ENCODE results near the gene USP49. TPM values are rescaled to one million over a fixed set of nuclear protein-coding genes. Genes with fewer than 3 reads are reported as not detected.

The USP49 gene
- total and polyA plus RNA-seq, 2 of the 13 experiments (the other 11 are each of a cell fraction or from before 2014, with no cell fraction given): 2.9 to 4.3 TPM

DNA sequence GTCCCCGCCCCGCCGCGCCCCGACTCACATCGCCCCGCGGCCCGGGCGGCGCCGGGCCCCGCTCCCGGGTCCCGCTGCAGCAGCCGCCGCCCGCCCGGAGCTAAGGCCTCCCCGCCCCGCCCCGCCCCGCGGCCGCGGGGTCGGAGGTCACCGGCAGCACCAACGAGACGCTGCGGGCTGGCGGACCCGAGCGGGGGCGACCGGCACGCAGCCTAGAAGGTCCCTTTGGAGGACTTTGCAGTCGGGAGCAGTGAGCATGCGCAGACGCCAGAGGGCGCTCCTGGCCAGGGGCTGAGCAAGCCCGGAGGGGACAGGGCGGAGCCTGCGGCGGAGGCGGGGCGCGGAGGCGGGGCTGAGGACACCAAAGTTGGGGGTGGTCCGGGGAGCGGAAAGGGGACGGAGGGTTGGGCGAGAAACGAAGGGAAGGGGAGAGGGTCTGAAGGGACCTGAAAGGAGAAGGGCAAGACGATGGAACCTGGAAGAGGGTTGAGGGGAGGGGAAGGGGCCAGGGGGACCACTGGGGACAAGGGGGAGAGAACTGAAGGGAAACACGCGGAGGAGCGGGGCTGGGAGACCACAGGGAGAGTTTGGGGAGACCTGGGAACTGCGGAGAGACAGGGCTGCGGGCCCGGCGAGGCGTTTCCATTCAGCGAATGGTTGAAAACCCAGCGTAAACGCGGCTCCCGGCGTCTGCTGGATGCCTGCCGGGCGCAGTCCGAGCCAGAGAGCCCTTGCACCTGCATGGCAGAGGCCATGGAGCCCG is 115.2 kb downstream of the USP49 start, which contains the start of gene FRS3 (continued):
- TF ChIP-seq, protein P1, sequence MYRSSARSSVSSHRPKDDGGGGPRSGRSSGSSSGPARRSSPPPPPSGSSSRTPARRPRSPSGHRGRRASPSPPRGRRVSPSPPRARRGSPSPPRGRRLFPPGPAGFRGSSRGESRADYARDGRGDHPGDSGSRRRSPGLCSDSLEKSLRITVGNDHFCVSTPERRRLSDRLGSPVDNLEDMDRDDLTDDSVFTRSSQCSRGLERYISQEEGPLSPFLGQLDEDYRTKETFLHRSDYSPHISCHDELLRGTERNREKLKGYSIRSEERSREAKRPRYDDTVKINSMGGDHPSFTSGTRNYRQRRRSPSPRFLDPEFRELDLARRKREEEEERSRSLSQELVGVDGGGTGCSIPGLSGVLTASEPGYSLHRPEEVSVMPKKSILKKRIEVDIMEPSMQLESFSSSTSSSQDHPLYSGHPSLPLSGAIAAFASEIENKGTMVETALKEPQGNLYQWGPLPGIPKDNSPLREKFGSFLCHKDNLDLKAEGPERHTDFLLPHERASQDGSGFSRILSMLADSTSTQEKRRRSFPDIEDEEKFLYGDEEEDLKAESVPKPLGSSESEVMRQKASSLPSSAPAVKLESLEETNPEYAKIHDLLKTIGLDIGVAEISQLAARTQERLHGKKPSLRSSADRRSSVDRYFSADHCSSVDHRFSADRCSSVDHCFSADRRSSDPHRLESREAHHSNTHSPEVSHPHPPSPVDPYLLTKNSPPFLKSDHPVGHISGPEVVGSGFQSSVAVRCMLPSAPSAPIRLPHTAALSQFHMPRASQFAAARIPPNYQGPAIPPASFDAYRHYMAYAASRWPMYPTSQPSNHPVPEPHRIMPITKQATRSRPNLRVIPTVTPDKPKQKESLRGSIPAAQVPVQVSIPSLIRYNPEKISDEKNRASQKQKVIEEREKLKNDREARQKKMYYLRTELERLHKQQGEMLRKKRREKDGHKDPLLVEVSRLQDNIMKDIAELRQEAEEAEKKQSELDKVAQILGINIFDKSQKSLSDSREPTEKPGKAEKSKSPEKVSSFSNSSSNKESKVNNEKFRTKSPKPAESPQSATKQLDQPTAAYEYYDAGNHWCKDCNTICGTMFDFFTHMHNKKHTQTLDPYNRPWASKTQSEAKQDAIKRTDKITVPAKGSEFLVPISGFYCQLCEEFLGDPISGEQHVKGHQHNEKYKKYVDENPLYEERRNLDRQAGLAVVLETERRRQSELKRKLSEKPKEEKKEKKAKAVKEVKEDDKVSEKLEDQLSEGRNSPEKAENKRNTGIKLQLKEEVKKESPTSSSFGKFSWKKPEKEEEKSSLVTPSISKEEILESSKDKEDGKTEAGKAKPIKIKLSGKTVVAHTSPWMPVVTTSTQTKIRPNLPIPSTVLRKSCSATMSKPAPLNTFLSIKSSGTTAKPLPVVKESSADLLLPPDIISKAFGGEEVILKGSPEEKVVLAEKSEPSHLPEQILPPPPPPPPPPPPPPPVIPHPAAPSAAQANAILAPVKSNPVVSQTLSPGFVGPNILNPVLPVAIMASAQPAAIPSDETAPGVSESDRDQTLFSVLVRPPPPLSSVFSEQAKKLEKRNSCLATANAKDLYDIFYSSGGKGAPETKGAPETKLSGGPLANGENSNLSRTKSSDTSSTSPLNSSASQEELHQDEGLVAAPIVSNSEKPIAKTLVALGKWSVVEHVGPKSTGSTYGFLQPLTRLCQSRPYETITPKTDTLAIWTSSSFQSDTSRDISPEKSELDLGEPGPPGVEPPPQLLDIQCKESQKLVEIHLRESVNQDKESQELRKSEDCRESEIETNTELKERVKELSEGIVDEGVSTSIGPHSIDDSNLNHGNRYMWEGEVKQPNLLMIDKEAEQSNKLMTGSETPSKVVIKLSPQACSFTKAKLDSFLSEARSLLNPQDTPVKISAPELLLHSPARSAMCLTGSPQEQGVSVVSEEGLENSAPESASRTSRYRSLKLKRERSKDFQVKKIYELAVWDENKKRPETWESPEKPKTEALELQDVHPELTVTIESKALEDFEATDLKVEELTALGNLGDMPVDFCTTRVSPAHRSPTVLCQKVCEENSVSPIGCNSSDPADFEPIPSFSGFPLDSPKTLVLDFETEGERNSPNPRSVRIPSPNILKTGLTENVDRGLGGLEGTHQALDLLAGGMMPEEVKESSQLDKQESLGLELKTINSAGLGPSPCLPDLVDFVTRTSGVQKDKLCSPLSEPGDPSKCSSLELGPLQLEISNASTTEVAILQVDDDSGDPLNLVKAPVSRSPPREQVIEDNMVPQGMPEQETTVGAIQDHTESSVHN (CRISPR knock-in tag; IDR thresholded peaks at IDR 0.05): peak; percentile 46; the same call in 1 of the 2 replicates
- no peak for TF ChIP-seq MEIS2 (CRISPR knock-in tag; IDR thresholded peaks at IDR 0.05)
- TF ChIP-seq, protein P2, sequence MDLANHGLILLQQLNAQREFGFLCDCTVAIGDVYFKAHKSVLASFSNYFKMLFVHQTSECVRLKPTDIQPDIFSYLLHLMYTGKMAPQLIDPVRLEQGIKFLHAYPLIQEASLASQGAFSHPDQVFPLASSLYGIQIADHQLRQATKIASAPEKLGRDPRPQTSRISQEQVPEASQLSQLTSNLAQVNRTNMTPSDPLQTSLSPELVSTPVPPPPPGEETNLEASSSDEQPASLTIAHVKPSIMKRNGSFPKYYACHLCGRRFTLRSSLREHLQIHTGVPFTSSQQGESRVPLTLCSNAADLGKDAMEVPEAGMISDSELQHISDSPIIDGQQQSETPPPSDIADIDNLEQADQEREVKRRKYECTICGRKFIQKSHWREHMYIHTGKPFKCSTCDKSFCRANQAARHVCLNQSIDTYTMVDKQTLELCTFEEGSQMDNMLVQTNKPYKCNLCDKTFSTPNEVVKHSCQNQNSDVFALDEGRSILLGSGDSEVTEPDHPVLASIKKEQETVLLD (CRISPR knock-in tag; IDR thresholded peaks at IDR 0.05; ENCODE audit: low read depth): peak; percentile 99
- TF ChIP-seq FOSL1 (CRISPR knock-in tag; IDR thresholded peaks at IDR 0.05; ENCODE audit: borderline replicate concordance): no peak
- TF ChIP-seq, protein P3, sequence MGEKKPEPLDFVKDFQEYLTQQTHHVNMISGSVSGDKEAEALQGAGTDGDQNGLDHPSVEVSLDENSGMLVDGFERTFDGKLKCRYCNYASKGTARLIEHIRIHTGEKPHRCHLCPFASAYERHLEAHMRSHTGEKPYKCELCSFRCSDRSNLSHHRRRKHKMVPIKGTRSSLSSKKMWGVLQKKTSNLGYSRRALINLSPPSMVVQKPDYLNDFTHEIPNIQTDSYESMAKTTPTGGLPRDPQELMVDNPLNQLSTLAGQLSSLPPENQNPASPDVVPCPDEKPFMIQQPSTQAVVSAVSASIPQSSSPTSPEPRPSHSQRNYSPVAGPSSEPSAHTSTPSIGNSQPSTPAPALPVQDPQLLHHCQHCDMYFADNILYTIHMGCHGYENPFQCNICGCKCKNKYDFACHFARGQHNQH (CRISPR knock-in tag; IDR thresholded peaks at IDR 0.05): peak; percentile 94
- TF ChIP-seq RBFOX2 (IDR thresholded peaks at IDR 0.05; ENCODE audit: low read depth, low read length): peak; percentile 83
- TF ChIP-seq, protein P4, sequence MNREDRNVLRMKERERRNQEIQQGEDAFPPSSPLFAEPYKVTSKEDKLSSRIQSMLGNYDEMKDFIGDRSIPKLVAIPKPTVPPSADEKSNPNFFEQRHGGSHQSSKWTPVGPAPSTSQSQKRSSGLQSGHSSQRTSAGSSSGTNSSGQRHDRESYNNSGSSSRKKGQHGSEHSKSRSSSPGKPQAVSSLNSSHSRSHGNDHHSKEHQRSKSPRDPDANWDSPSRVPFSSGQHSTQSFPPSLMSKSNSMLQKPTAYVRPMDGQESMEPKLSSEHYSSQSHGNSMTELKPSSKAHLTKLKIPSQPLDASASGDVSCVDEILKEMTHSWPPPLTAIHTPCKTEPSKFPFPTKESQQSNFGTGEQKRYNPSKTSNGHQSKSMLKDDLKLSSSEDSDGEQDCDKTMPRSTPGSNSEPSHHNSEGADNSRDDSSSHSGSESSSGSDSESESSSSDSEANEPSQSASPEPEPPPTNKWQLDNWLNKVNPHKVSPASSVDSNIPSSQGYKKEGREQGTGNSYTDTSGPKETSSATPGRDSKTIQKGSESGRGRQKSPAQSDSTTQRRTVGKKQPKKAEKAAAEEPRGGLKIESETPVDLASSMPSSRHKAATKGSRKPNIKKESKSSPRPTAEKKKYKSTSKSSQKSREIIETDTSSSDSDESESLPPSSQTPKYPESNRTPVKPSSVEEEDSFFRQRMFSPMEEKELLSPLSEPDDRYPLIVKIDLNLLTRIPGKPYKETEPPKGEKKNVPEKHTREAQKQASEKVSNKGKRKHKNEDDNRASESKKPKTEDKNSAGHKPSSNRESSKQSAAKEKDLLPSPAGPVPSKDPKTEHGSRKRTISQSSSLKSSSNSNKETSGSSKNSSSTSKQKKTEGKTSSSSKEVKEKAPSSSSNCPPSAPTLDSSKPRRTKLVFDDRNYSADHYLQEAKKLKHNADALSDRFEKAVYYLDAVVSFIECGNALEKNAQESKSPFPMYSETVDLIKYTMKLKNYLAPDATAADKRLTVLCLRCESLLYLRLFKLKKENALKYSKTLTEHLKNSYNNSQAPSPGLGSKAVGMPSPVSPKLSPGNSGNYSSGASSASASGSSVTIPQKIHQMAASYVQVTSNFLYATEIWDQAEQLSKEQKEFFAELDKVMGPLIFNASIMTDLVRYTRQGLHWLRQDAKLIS (CRISPR knock-in tag; IDR thresholded peaks at IDR 0.05): no peak
- TF ChIP-seq, protein P5, sequence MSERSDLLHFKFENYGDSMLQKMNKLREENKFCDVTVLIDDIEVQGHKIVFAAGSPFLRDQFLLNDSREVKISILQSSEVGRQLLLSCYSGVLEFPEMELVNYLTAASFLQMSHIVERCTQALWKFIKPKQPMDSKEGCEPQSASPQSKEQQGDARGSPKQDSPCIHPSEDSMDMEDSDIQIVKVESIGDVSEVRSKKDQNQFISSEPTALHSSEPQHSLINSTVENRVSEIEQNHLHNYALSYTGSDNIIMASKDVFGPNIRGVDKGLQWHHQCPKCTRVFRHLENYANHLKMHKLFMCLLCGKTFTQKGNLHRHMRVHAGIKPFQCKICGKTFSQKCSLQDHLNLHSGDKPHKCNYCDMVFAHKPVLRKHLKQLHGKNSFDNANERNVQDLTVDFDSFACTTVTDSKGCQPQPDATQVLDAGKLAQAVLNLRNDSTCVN (CRISPR knock-in tag; IDR thresholded peaks at IDR 0.05; ENCODE audit: borderline replicate concordance): peak; percentile 49; the same call in 1 of the 2 replicates
- peak; percentile 87; the same call in 1 of the 2 replicates for TF ChIP-seq SAFB2 (CRISPR knock-in tag; IDR thresholded peaks at IDR 0.05; ENCODE audit: borderline replicate concordance, low read depth)
- TF ChIP-seq ZSCAN30 (CRISPR knock-in tag; IDR thresholded peaks at IDR 0.05): no peak
- no peak for TF ChIP-seq ZNF354B (CRISPR knock-in tag; IDR thresholded peaks at IDR 0.05)
